GM23248 (cell line): Measurements from ENCODE around the gene PLD1.

Source experiments
- EZH2 ChIP-seq: fragments of 200-600 bp; sonication (generic); IDR thresholded peaks from 2 replicates; pipeline ENCODE4 v1.6.1; 2018; ENCODE audit warnings: antibody characterized with exemption, mild to moderate bottlenecking; ENCODE audit not compliant: insufficient read depth, poor library complexity, severe bottlenecking
- EZH2phosphoT487 ChIP-seq: fragments of 200-600 bp; sonication (generic); IDR thresholded peaks from 2 replicates; pipeline ENCODE4 v1.6.1; 2018; ENCODE audit warnings: antibody characterized with exemption, moderate library complexity, mild to moderate bottlenecking, low read depth; ENCODE audit not compliant: insufficient read depth

DNA sequence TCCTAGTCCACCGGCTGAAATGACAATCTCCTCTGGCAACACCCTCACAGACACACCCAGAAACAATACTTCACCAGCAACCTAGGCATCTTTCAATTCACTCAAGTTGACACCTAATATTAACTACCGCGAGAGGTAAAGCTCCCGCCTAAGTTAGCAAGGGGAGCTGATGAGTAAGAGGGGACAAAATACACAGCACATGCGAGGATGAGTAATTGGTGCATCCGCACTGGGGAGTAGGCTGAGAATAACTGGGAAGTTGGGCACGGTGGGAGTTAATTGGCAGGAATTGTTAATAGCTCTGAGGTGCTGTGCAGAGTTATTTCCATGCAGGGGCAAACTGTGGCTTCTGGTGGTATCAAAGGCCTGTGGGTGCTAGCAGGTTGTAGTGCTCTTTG is 14.5 kb upstream of the PLD1 start:
- TF ChIP-seq EZH2 (no peak), EZH2phosphoT487 (no peak)
